Aorta (tissue), 5 donors: ENCODE measurements around the gene STK10. TPM values are rescaled to one million over a fixed set of nuclear protein-coding genes. Genes with fewer than 3 reads are reported as not detected.

Experiments
- ATAC-seq: fragments of 200-7000 bp; cut with Tn5 transposase; one replicate; pipeline ENCODE4 v1.9.1; 2022; ENCODE audit warnings: moderate library complexity; ENCODE audit not compliant: low FRiP score
- DNase-seq, 2 donors: peaks; one replicate each; pipeline ENCODE4 v3.0.0-alpha.2; 2020
- H3K27ac ChIP-seq, 2 donors: one replicate each; pipeline ENCODE4 v1.5.1; 2013; ENCODE audit warnings: low read length in 2 of 2, mild to moderate bottlenecking in 2 of 2, moderate library complexity in 2 of 2, control low read depth in 1 of 2, inconsistent platforms in 1 of 2, low read depth in 1 of 2
- H3K27me3 ChIP-seq, 2 donors: one replicate each; pipeline ENCODE4 v1.6.1; 2013; ENCODE audit warnings: control low read depth in 1 of 2, low read length in 1 of 2, mild to moderate bottlenecking in 1 of 2, moderate library complexity in 1 of 2; ENCODE audit not compliant: insufficient read depth in 2 of 2, control insufficient read depth in 1 of 2
- H3K36me3 ChIP-seq, 2 donors: one replicate each; pipeline ENCODE4 v1.6.1; 2013; ENCODE audit warnings: control low read depth in 1 of 2, low read length in 1 of 2, mild to moderate bottlenecking in 1 of 2; ENCODE audit not compliant: insufficient read depth in 2 of 2, control insufficient read depth in 1 of 2
- H3K4me1 ChIP-seq, 2 donors: one replicate each; pipeline ENCODE4 v1.6.1; 2013; ENCODE audit warnings: low read length in 2 of 2, control low read depth in 1 of 2, mild to moderate bottlenecking in 1 of 2, moderate library complexity in 1 of 2; ENCODE audit not compliant: insufficient read depth in 2 of 2, control insufficient read depth in 1 of 2
- H3K4me3 ChIP-seq, 2 donors: one replicate each; pipeline ENCODE4 v1.5.1; 2013; ENCODE audit warnings: low read length in 2 of 2, control low read depth in 1 of 2, mild to moderate bottlenecking in 1 of 2
- H3K9me3 ChIP-seq: one replicate; pipeline ENCODE4 v1.6.1; 2013; ENCODE audit warnings: mild to moderate bottlenecking, low read length; ENCODE audit not compliant: control insufficient read depth
- WGBS, 2 donors: extraction: QIAGEN DNeasy Blood & Tissue Kit; methylation state at CpG; one replicate each; pipeline ENCODE4 v1.1.7; 2013; 5-methylcytosine and 5-hydroxymethylcytosine counted together
- intact Hi-C, 2 donors: fragments of 100-400 bp; cut with DNase I; formaldehyde crosslinking; loops; one replicate each; pipeline versions ENCODE4 v1.14.2 to v1.15.0; 2022
- polyA plus RNA-seq, 2 donors: library from polyadenylated mRNA; stranded (reverse); fragments of 200-250 nt; gene quantifications; one replicate each; pipeline ENCODE4 v1.2.3, GENCODE V29; 2013
- total RNA-seq, 2 donors: library from RNA; stranded (reverse); fragmentation: NEBNext Ultra II Directional; extraction: Animal tissue kit (Norgen Biotek cat#: 25700); gene quantifications; one replicate each; pipeline ENCODE4 v1.2.1, GENCODE V29; 2021
- donor health status: healthy with polysubstance abuse.
- donor health status: Bipolar disorder and iron deficiency.
- donor health status: DM: no; HTN: no; CAD: no.
- donor health status: DM: no; HTN: no; CAD: no.
- donor health status: DM: yes; HTN: yes; CAD: no.

Gene STK10
- total and polyA plus RNA-seq, 4 donors = 4.1 to 67.7 (median 18.8) TPM

- ATAC-seq = peak; percentile 71
- Histone ChIP-seq H3K27me3 (no peaks in the 10 kb centered on the region), H3K27ac (no peak overlapping the region), H3K9me3 (peaks cover 2% of the 10 kb centered on the region), H3K4me1 (no peaks in the 10 kb centered on the region), H3K36me3 (no peaks in the 10 kb centered on the region), H3K4me3 (no peak overlapping the region)
- 85 to 88% methylated on average over 10 of the region's 10 CpGs for WGBS, 2 donors
- DNase-seq = peak in 1 of 2 donors; percentile 86
- intact Hi-C loops = no loop called here
Observed at GRCh38 chr5:172133359-172134029, 54.5 kb downstream of the STK10 start.

- H3K4me1 ChIP-seq = no peaks in the 10 kb centered on the region
- ATAC-seq = no peak
Observed at GRCh38 chr5:172131690-172132089, 56.3 kb downstream of the STK10 start.

GRCh38 chr5:172129256-172129910, 58.6 kb downstream of the STK10 start:
- DNase-seq = peak in 1 of 2 donors; percentile 71
- Histone ChIP-seq H3K27ac (no peak overlapping the region), H3K36me3 (no peaks in the 10 kb centered on the region), H3K4me1 (no peaks in the 10 kb centered on the region), H3K9me3 (no peaks in the 10 kb centered on the region), H3K27me3 (no peaks in the 10 kb centered on the region), H3K4me3 (no peak overlapping the region)
- intact Hi-C loops = no loop called here
- peak; percentile 36 for ATAC-seq
- WGBS, 2 donors = 91 to 94% methylated on average over 10 of the region's 10 CpGs

More at GRCh38 chr5:172131690-172132089, 56.3 kb downstream of the STK10 start:
- no peaks in the 10 kb centered on the region for H3K27me3 ChIP-seq
- no peak overlapping the region for H3K27ac ChIP-seq
- intact Hi-C loops = no loop called here
- no peak overlapping the region for H3K4me3 ChIP-seq
- no peak for DNase-seq
- WGBS, 2 donors = 98% methylated on average over 2 of the region's 2 CpGs
- no peaks in the 10 kb centered on the region for H3K36me3 ChIP-seq
- H3K9me3 ChIP-seq = peaks cover 2% of the 10 kb centered on the region

- Histone ChIP-seq H3K36me3 (no peaks in the 10 kb centered on the region), H3K4me3 (no peak overlapping the region), H3K9me3 (no peaks in the 10 kb centered on the region), H3K27me3 (no peaks in the 10 kb centered on the region), H3K27ac (no peak overlapping the region), H3K4me1 (no peaks in the 10 kb centered on the region)
- DNase-seq (no peak), ATAC-seq (no peak)
- 97 to 99% methylated on average over 5 of the region's 5 CpGs for WGBS, 2 donors
- intact Hi-C loops = no loop called here
Observed at GRCh38 chr5:172127581-172127980, 60.4 kb downstream of the STK10 start.

- intact Hi-C loops = no loop called here
- WGBS, 2 donors = 23 to 24% methylated on average over 4 of the region's 4 CpGs
- Histone ChIP-seq H3K27me3 (no peaks in the 10 kb centered on the region), H3K4me1 (no peaks in the 10 kb centered on the region), H3K36me3 (no peaks in the 10 kb centered on the region), H3K4me3 (no peak overlapping the region), H3K27ac (no peak overlapping the region), H3K9me3 (no peaks in the 10 kb centered on the region)
- ATAC-seq (peak; percentile 69), DNase-seq (peak in 1 of 2 donors; percentile 84)
Observed at GRCh38 chr5:172123269-172123692, 64.7 kb downstream of the STK10 start.

- Histone ChIP-seq H3K9me3 (no peaks in the 10 kb centered on the region), H3K4me1 (no peaks in the 10 kb centered on the region), H3K36me3 (no peaks in the 10 kb centered on the region), H3K27me3 (no peaks in the 10 kb centered on the region), H3K27ac (no peak overlapping the region), H3K4me3 (no peak overlapping the region)
- intact Hi-C loops = no loop called here
- WGBS, 2 donors = 90 to 94% methylated on average over 12 of the region's 12 CpGs
- DNase-seq (no peak), ATAC-seq (no peak)
Observed at GRCh38 chr5:172119921-172120688, 67.9 kb downstream of the STK10 start.

- no peak overlapping the region for H3K4me3 ChIP-seq
- DNase-seq (no peak), ATAC-seq (no peak)
- 82 to 90% methylated on average over 10 to 11 of the region's 11 CpGs for WGBS, 2 donors
- no peak overlapping the region for H3K27ac ChIP-seq
- intact Hi-C loops = no loop called here
- H3K27me3 ChIP-seq = no peaks in the 10 kb centered on the region
- no peaks in the 10 kb centered on the region for H3K36me3 ChIP-seq
- H3K4me1 ChIP-seq = no peaks in the 10 kb centered on the region
- no peaks in the 10 kb centered on the region for H3K9me3 ChIP-seq
Observed at GRCh38 chr5:172118891-172119290, 69.1 kb downstream of the STK10 start.

GRCh38 chr5:172117977-172118701, 69.9 kb downstream of the STK10 start:
- no peaks in the 10 kb centered on the region for H3K4me1 ChIP-seq
- H3K36me3 ChIP-seq = no peaks in the 10 kb centered on the region
- no peak overlapping the region for H3K4me3 ChIP-seq
- 88 to 91% methylated on average over 9 of the region's 9 CpGs for WGBS, 2 donors
- H3K9me3 ChIP-seq = no peaks in the 10 kb centered on the region
- no peak overlapping the region for H3K27ac ChIP-seq
- DNase-seq = no peak
- intact Hi-C loops = no loop called here
- no peak for ATAC-seq
- no peaks in the 10 kb centered on the region for H3K27me3 ChIP-seq
